Measurements from ENCODE around the gene POU6F2.

POU6F2 gene

DNA sequence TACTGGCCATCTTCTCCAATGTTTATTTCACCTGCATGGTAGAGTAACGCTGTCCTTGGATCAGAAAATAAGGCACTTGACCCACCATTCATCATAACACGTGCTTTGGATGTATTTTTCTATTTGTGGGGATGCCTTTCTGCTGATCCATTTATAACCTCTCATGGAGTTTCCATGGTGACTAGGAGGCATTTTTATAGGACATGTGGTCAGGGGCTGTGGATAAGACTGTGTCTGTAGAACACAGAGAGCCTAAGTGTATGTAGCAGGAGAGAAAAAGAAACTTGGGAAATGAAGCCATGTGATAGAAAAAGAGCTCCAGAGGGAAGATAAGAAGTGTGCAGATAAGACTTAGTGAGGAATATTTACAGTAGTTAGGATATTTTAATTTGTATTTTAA is 184.2 kb downstream of the POU6F2 start:
- WGBS, 2 experiments, result 96 to 100% methylated on average over 1 to 2 of the region's 2 CpGs
- H3K4me3 ChIP-seq (ENCODE audit: insufficient read depth, low read depth, low read length), result no peak overlapping the region

DNA sequence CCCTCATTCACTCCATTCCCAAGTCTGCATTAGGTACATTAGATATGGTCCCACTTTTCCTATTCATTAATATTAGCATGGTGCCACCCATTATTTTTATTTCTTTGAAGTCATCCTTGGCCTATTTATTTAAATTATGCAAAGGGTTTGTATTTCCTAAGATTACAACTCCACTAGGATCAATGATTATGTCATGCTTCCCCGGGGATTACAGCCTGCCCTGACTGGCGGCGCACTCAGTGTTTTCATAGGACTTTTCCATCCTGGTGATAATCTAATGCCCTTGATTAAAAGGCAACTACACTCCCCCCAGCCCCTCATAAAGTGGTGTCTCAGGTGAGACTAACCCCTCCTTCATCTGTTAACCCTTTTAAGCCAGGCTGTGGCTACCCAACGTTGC is 187.2 kb downstream of the POU6F2 start:
- Histone ChIP-seq H3K9me3 (ENCODE audit: control insufficient read depth, low read length) (no peaks in the 10 kb centered on the region), H3K4me1 (ENCODE audit: control insufficient read depth, insufficient read depth, low read length) (no peaks in the 10 kb centered on the region), H3K4me3 (ENCODE audit: insufficient read depth, low read depth, low read length) (no peak overlapping the region), H3K27ac (ENCODE audit: insufficient read depth, low read depth, low read length, poor library complexity, severe bottlenecking) (no peak overlapping the region), H3K27me3 (ENCODE audit: control insufficient read depth, insufficient read depth, low read length, poor library complexity, severe bottlenecking) (no peaks in the 10 kb centered on the region), H3K36me3 (ENCODE audit: control insufficient read depth, insufficient read depth, low read length) (no peaks in the 10 kb centered on the region)
- 88% methylated on average over 4 of the region's 4 CpGs for WGBS, 2 experiments

More for the DNA sequence above, 184.2 kb downstream of the POU6F2 start:
- Histone ChIP-seq H3K36me3 (ENCODE audit: control insufficient read depth, insufficient read depth, low read length) (no peaks in the 10 kb centered on the region), H3K27ac (ENCODE audit: insufficient read depth, low read depth, low read length, poor library complexity, severe bottlenecking) (no peak overlapping the region), H3K27me3 (ENCODE audit: control insufficient read depth, insufficient read depth, low read length, poor library complexity, severe bottlenecking) (no peaks in the 10 kb centered on the region), H3K4me1 (ENCODE audit: control insufficient read depth, insufficient read depth, low read length) (no peaks in the 10 kb centered on the region), H3K9me3 (ENCODE audit: control insufficient read depth, low read length) (no peaks in the 10 kb centered on the region)

DNA sequence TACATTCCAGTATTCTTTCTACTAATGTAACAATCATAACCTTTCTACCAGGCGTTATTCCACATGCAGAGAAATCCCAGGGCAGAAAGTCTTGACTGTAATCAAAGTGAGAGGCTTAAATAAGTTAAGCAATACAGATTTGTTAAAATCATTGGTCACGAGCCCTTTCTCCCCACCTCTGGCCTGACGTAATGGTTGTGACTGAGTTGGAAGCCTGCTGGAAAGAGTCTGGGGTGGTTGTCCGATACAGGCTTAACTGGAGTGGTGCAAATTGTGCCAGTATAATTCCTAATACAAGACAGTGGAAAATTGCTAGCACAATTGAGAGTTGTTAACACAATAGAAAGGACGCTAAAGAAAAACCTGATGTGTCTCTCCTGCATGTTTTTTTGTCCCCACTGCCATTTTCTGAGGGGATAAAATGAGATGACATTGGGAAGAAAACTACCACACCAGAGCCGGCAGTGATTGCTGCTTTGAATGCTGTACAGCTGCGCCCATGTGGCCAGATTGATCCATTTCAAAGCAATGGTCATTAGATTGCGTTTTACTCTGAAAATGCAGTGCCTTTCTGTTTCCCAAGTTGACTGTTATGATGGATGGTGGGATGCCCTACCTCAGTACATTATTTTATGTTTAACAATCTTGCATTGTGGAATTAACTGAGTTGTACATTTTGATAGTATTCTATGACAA is 190.8 kb downstream of the POU6F2 start:
- H3K27me3 ChIP-seq (ENCODE audit: control insufficient read depth, insufficient read depth, low read length, poor library complexity, severe bottlenecking), result no peaks in the 10 kb centered on the region
- H3K36me3 ChIP-seq (ENCODE audit: control insufficient read depth, insufficient read depth, low read length), result no peaks in the 10 kb centered on the region
- H3K9me3 ChIP-seq (ENCODE audit: control insufficient read depth, low read length), result no peaks in the 10 kb centered on the region
- no peak overlapping the region for H3K4me3 ChIP-seq (ENCODE audit: insufficient read depth, low read depth, low read length)
- 94 to 95% methylated on average over 8 of the region's 8 CpGs for WGBS, 2 experiments
- no peaks in the 10 kb centered on the region for H3K4me1 ChIP-seq (ENCODE audit: control insufficient read depth, insufficient read depth, low read length)
- H3K27ac ChIP-seq (ENCODE audit: insufficient read depth, low read depth, low read length, poor library complexity, severe bottlenecking), result no peak overlapping the region

DNA sequence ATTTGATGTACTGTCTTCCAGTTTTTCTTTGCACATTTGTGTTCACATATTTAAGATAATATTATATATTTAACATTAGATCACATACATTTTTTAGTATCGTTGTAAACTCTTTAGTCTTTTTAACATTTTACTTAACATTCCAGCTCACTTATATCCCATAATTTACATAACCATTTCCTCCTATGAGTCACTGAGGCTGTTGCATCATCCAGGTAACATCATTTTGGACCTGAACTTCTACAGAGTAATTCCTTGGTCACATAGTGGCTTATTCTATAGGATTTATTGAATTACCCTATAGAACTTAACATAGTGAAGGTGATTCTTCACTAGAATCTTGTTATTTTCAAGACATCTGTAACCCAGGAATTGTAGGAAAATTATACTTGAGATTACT is 194.4 kb downstream of the POU6F2 start:
- Histone ChIP-seq H3K27ac (ENCODE audit: insufficient read depth, low read depth, low read length, poor library complexity, severe bottlenecking) (no peak overlapping the region), H3K36me3 (ENCODE audit: control insufficient read depth, insufficient read depth, low read length) (no peaks in the 10 kb centered on the region), H3K4me3 (ENCODE audit: insufficient read depth, low read depth, low read length) (no peak overlapping the region), H3K27me3 (ENCODE audit: control insufficient read depth, insufficient read depth, low read length, poor library complexity, severe bottlenecking) (no peaks in the 10 kb centered on the region), H3K9me3 (ENCODE audit: control insufficient read depth, low read length) (no peaks in the 10 kb centered on the region), H3K4me1 (ENCODE audit: control insufficient read depth, insufficient read depth, low read length) (no peaks in the 10 kb centered on the region)
- 79 to 92% methylated on average over 1 of the region's 1 CpG for WGBS, 2 experiments

DNA sequence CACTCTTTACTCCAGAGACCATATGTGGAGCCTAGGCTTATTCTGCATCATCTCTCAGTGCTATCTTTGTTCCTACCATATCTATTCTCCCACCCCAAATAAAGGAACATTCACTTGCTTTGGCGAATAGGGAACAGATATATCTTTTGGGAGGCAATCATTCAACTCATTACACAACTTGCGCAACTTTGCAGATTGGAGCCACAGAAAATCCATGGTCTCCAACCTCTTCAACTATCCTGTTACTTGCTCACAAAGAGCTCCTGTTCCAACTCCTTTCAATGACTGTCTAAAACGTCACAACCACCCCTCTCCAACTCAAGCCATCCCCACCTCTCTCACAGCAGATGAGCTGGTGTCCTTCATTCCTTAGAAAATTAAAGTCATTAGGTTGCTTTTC is 203.7 kb downstream of the POU6F2 start:
- 93 to 98% methylated on average over 3 of the region's 3 CpGs for WGBS, 2 experiments
- Histone ChIP-seq H3K9me3 (ENCODE audit: control insufficient read depth, low read length) (no peaks in the 10 kb centered on the region), H3K4me3 (ENCODE audit: insufficient read depth, low read depth, low read length) (no peak overlapping the region)

DNA sequence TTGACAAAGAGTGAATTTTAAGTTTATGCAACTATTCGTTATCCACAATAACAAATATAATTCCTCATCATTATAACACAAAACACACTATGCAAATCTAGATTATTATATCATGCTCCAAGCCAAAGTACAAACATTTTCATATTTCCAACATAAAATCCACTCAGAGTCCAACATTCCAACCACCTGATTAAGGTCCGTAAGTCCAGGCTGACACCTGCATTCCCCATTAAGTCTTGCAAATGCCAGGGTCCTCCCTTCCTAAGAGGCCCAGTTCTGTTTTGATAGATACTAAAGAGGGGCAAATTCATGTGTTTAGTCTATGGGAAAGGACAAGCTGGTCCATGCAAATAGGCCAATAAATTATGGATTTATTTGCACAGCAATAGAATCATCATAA is 206.1 kb downstream of the POU6F2 start:
- H3K27ac ChIP-seq (ENCODE audit: insufficient read depth, low read depth, low read length, poor library complexity, severe bottlenecking), result no peak overlapping the region
- peaks cover 9% of the 10 kb centered on the region for H3K4me1 ChIP-seq (ENCODE audit: control insufficient read depth, insufficient read depth, low read length)
- H3K4me3 ChIP-seq (ENCODE audit: insufficient read depth, low read depth, low read length), result no peak overlapping the region
- H3K27me3 ChIP-seq (ENCODE audit: control insufficient read depth, insufficient read depth, low read length, poor library complexity, severe bottlenecking), result no peaks in the 10 kb centered on the region
- H3K36me3 ChIP-seq (ENCODE audit: control insufficient read depth, insufficient read depth, low read length), result no peaks in the 10 kb centered on the region
- no peaks in the 10 kb centered on the region for H3K9me3 ChIP-seq (ENCODE audit: control insufficient read depth, low read length)
- 95 to 98% methylated on average over 2 of the region's 2 CpGs for WGBS, 2 experiments

More for the DNA sequence above, 203.7 kb downstream of the POU6F2 start:
- H3K27ac ChIP-seq (ENCODE audit: insufficient read depth, low read depth, low read length, poor library complexity, severe bottlenecking), result no peak overlapping the region
- H3K27me3 ChIP-seq (ENCODE audit: control insufficient read depth, insufficient read depth, low read length, poor library complexity, severe bottlenecking), result no peaks in the 10 kb centered on the region
- H3K4me1 ChIP-seq (ENCODE audit: control insufficient read depth, insufficient read depth, low read length), result peaks cover under 1% of the 10 kb centered on the region
- no peaks in the 10 kb centered on the region for H3K36me3 ChIP-seq (ENCODE audit: control insufficient read depth, insufficient read depth, low read length)

DNA sequence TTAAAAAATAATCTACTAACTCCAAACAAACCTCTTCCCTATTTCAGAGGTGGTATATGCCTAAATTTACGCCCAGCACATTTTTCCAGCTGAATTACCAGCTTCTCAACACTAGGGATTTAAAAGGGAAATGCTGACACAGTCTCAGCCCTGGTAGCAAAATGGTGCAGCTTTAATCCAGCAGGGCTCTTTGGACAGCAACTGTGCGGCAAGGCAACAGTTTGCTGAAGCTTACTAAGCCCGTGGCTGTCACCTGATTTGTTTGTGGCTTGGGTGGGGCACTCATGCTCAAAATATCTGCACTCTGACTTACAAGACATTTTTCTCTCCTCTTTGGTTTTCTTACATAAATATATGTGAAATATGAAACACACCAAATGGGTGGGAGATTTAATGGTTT is 206.7 kb downstream of the POU6F2 start:
- H3K4me1 ChIP-seq (ENCODE audit: control insufficient read depth, insufficient read depth, low read length), result peaks cover 9% of the 10 kb centered on the region
- H3K36me3 ChIP-seq (ENCODE audit: control insufficient read depth, insufficient read depth, low read length), result no peaks in the 10 kb centered on the region
- H3K27ac ChIP-seq (ENCODE audit: insufficient read depth, low read depth, low read length, poor library complexity, severe bottlenecking), result no peak overlapping the region
- H3K4me3 ChIP-seq (ENCODE audit: insufficient read depth, low read depth, low read length), result no peak overlapping the region
- H3K9me3 ChIP-seq (ENCODE audit: control insufficient read depth, low read length), result no peaks in the 10 kb centered on the region
- no peaks in the 10 kb centered on the region for H3K27me3 ChIP-seq (ENCODE audit: control insufficient read depth, insufficient read depth, low read length, poor library complexity, severe bottlenecking)
- WGBS, 2 experiments, result 76 to 83% methylated on average over 3 of the region's 3 CpGs

DNA sequence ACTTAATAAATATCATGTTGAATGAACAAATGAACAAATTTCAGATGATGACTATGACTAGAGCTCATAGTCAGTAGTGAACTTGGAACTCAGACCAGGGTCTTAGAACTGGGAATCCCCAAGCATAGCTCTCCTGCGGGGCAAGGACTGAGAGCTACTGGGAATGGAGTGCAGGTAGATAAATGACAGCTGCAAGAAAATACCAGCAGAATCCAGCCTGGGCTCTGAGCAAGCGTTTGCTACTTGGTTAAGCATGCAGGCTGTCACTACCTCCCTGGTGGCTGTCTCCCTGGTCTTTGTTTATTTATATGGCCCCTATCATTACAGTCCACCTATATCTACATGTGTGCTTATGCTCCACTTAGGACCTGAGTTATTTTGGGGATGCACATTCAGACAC is 208.4 kb downstream of the POU6F2 start:
- WGBS, 2 experiments, result 76 to 86% methylated on average over 2 of the region's 2 CpGs
- Histone ChIP-seq H3K36me3 (ENCODE audit: control insufficient read depth, insufficient read depth, low read length) (no peaks in the 10 kb centered on the region), H3K27me3 (ENCODE audit: control insufficient read depth, insufficient read depth, low read length, poor library complexity, severe bottlenecking) (no peaks in the 10 kb centered on the region), H3K4me1 (ENCODE audit: control insufficient read depth, insufficient read depth, low read length) (peaks cover 9% of the 10 kb centered on the region), H3K27ac (ENCODE audit: insufficient read depth, low read depth, low read length, poor library complexity, severe bottlenecking) (no peak overlapping the region), H3K4me3 (ENCODE audit: insufficient read depth, low read depth, low read length) (no peak overlapping the region), H3K9me3 (ENCODE audit: control insufficient read depth, low read length) (no peaks in the 10 kb centered on the region)

DNA sequence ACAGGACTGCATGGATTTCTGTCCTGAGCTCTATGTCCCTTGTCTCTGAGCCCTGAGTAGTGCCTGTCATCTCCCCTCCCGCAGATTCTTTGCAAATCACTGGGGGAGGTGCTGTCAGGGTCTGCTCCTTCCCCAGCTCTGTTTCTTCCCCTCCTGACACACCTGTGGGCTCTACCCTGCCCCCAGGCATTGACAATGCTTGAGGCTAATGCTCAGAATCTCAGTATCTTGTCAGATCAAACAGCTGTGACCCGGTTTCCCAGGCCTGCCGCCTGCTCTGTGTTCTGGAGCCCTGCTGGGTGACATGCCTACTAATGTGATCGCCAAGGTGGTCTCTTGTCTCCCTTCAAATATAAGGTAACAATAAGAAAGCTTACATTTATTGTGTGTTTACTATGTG is 209.0 kb downstream of the POU6F2 start:
- Histone ChIP-seq H3K27ac (ENCODE audit: insufficient read depth, low read depth, low read length, poor library complexity, severe bottlenecking) (no peak overlapping the region), H3K36me3 (ENCODE audit: control insufficient read depth, insufficient read depth, low read length) (no peaks in the 10 kb centered on the region), H3K4me1 (ENCODE audit: control insufficient read depth, insufficient read depth, low read length) (peaks cover 9% of the 10 kb centered on the region), H3K4me3 (ENCODE audit: insufficient read depth, low read depth, low read length) (no peak overlapping the region), H3K27me3 (ENCODE audit: control insufficient read depth, insufficient read depth, low read length, poor library complexity, severe bottlenecking) (no peaks in the 10 kb centered on the region), H3K9me3 (ENCODE audit: control insufficient read depth, low read length) (no peaks in the 10 kb centered on the region)
- 58 to 64% methylated on average over 3 to 4 of the region's 4 CpGs for WGBS, 2 experiments

DNA sequence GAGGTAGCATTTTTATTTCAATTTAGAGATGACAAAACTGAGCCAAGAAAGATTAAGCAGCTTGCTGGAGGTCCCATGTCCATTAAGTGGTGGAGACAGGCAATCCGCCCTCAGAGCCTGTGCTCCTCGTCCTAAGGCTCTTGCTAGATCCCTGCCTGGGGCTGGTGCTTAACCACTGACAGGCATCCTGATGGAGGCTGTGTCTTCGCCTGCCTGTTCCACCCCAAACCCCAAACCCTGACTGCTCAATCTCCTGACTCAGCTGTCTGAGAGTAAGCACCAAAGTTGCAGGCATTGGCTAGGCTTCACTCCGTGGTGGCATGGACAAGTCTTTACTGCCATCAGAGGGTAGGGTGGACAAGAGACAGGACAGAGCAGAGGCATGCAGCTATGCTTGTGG is 209.4 kb downstream of the POU6F2 start:
- Histone ChIP-seq H3K9me3 (ENCODE audit: control insufficient read depth, low read length) (no peaks in the 10 kb centered on the region), H3K27me3 (ENCODE audit: control insufficient read depth, insufficient read depth, low read length, poor library complexity, severe bottlenecking) (no peaks in the 10 kb centered on the region), H3K36me3 (ENCODE audit: control insufficient read depth, insufficient read depth, low read length) (no peaks in the 10 kb centered on the region), H3K4me1 (ENCODE audit: control insufficient read depth, insufficient read depth, low read length) (peaks cover 9% of the 10 kb centered on the region), H3K27ac (ENCODE audit: insufficient read depth, low read depth, low read length, poor library complexity, severe bottlenecking) (no peak overlapping the region), H3K4me3 (ENCODE audit: insufficient read depth, low read depth, low read length) (no peak overlapping the region)
- WGBS, 2 experiments, result 54 to 62% methylated on average over 4 of the region's 4 CpGs

DNA sequence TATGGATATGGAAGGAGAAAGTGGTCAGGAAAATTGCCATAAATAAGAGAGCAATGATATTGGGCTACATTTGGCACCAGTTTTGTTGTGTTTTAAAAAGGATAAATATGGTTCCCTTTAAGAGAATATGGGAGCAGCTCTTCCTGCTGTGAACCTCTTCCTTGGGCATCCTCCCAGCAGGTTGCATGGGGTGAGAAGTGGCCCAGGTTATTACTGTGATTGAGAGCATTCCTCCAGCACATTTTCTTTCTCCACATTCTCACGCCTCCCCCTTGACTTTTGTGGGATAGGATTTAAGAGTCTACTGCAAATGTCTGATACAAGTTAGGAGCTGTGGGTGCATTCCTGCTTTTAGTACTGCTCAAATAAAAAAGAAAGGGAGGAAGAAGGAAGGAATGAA is 214.8 kb downstream of the POU6F2 start:
- no peak overlapping the region for H3K4me3 ChIP-seq (ENCODE audit: insufficient read depth, low read depth, low read length)
- no peaks in the 10 kb centered on the region for H3K36me3 ChIP-seq (ENCODE audit: control insufficient read depth, insufficient read depth, low read length)
- H3K9me3 ChIP-seq (ENCODE audit: control insufficient read depth, low read length), result no peaks in the 10 kb centered on the region
- H3K4me1 ChIP-seq (ENCODE audit: control insufficient read depth, insufficient read depth, low read length), result no peaks in the 10 kb centered on the region
- 100% methylated on average over 1 of the region's 1 CpG; no CpG with 5 or more reads in 1 of the 2 experiments for WGBS, 2 experiments
- H3K27me3 ChIP-seq (ENCODE audit: control insufficient read depth, insufficient read depth, low read length, poor library complexity, severe bottlenecking), result no peaks in the 10 kb centered on the region
- H3K27ac ChIP-seq (ENCODE audit: insufficient read depth, low read depth, low read length, poor library complexity, severe bottlenecking), result no peak overlapping the region
